Measurements from ENCODE around the gene WDFY4. TPM values are rescaled to one million over a fixed set of nuclear protein-coding genes. Genes with fewer than 3 reads are reported as not detected.

Gene WDFY4
- total and polyA plus RNA-seq, 2 experiments from 2014 or later, result 0.14 TPM; not detected in 1

GRCh38 chr10:48844616-48845015 lies 159.9 kb downstream of the WDFY4 start:
- H3K27ac Mint-ChIP-seq, result no peak overlapping the region
- no peak for ATAC-seq
- no peaks in the 10 kb centered on the region for H4K20me1 ChIP-seq (replicated peaks; ENCODE audit: insufficient read depth)
- no peaks in the 10 kb centered on the region for H3K9me3 Mint-ChIP-seq
- no peak overlapping the region for H3K27ac ChIP-seq (ENCODE audit: low read depth)
- H2AFZ ChIP-seq, result no peak overlapping the region
- H3K9me2 ChIP-seq (ENCODE audit: insufficient read depth), result no peaks in the 10 kb centered on the region
- no peaks in the 10 kb centered on the region for H3K27me3 ChIP-seq (ENCODE audit: insufficient read depth)
- H3K4me2 ChIP-seq, result no peak overlapping the region
- peaks cover 5% of the 10 kb centered on the region for H3K27me3 Mint-ChIP-seq (ENCODE audit: insufficient read depth, low read depth, poor library complexity)
- H3K4me1 Mint-ChIP-seq, result no peaks in the 10 kb centered on the region
- no peak overlapping the region for H3K4me3 Mint-ChIP-seq
- H3K4me1 ChIP-seq (ENCODE audit: insufficient read depth), result no peaks in the 10 kb centered on the region
- no peak overlapping the region for H3K4me3 ChIP-seq
- TF ChIP-seq ETS1 (IDR thresholded peaks at IDR 0.05) (no peak), CTCF (conservative IDR thresholded peaks at IDR 0.05; ENCODE audit: low read depth in 2 of 2) (no peak), ZNF114 (CRISPR knock-in tag; IDR thresholded peaks at IDR 0.05) (no peak), ZNF331 (CRISPR knock-in tag; IDR thresholded peaks at IDR 0.05; ENCODE audit: low read depth) (no peak), EZH2phosphoT487 (IDR thresholded peaks at IDR 0.05; ENCODE audit: unreplicated experiment) (no peak)
- TF ChIP-seq, protein P1, sequence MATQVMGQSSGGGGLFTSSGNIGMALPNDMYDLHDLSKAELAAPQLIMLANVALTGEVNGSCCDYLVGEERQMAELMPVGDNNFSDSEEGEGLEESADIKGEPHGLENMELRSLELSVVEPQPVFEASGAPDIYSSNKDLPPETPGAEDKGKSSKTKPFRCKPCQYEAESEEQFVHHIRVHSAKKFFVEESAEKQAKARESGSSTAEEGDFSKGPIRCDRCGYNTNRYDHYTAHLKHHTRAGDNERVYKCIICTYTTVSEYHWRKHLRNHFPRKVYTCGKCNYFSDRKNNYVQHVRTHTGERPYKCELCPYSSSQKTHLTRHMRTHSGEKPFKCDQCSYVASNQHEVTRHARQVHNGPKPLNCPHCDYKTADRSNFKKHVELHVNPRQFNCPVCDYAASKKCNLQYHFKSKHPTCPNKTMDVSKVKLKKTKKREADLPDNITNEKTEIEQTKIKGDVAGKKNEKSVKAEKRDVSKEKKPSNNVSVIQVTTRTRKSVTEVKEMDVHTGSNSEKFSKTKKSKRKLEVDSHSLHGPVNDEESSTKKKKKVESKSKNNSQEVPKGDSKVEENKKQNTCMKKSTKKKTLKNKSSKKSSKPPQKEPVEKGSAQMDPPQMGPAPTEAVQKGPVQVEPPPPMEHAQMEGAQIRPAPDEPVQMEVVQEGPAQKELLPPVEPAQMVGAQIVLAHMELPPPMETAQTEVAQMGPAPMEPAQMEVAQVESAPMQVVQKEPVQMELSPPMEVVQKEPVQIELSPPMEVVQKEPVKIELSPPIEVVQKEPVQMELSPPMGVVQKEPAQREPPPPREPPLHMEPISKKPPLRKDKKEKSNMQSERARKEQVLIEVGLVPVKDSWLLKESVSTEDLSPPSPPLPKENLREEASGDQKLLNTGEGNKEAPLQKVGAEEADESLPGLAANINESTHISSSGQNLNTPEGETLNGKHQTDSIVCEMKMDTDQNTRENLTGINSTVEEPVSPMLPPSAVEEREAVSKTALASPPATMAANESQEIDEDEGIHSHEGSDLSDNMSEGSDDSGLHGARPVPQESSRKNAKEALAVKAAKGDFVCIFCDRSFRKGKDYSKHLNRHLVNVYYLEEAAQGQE (IDR thresholded peaks at IDR 0.05; ENCODE audit: unreplicated experiment), result no peak
- no peaks in the 10 kb centered on the region for H3K79me2 ChIP-seq (replicated peaks; ENCODE audit: insufficient read depth)
- H3K36me3 Mint-ChIP-seq (ENCODE audit: low read depth), result no peaks in the 10 kb centered on the region
- no peak for DNase-seq (ENCODE audit: low spot score)
- H3K36me3 ChIP-seq (ENCODE audit: insufficient read depth), result no peaks in the 10 kb centered on the region
- H3F3A ChIP-seq (replicated peaks; ENCODE audit: low read depth), result no peaks in the 10 kb centered on the region

- H3K36me3 ChIP-seq (ENCODE audit: insufficient read depth), result no peaks in the 10 kb centered on the region
- H3K79me2 ChIP-seq (replicated peaks; ENCODE audit: insufficient read depth), result no peaks in the 10 kb centered on the region
- H3K27me3 ChIP-seq (ENCODE audit: insufficient read depth), result no peaks in the 10 kb centered on the region
- Mint-ChIP-seq H3K4me1 (no peaks in the 10 kb centered on the region), H3K9me3 (no peaks in the 10 kb centered on the region), H3K4me3 (no peak overlapping the region), H3K27ac (no peak overlapping the region), H3K36me3 (ENCODE audit: low read depth) (no peaks in the 10 kb centered on the region), H3K27me3 (ENCODE audit: insufficient read depth, low read depth, poor library complexity) (peaks cover 3% of the 10 kb centered on the region)
- H3K9me2 ChIP-seq (ENCODE audit: insufficient read depth), result no peaks in the 10 kb centered on the region
- H2AFZ ChIP-seq, result no peak overlapping the region
- DNase-seq (ENCODE audit: low spot score) (no peak), ATAC-seq (no peak)
- H3K27ac ChIP-seq (ENCODE audit: low read depth), result no peak overlapping the region
- TF ChIP-seq, protein P1 (IDR thresholded peaks at IDR 0.05; ENCODE audit: unreplicated experiment), result no peak
- H3K4me3 ChIP-seq, result no peak overlapping the region
- H3K4me2 ChIP-seq, result no peak overlapping the region
- no peaks in the 10 kb centered on the region for H4K20me1 ChIP-seq (replicated peaks; ENCODE audit: insufficient read depth)
- no peaks in the 10 kb centered on the region for H3F3A ChIP-seq (replicated peaks; ENCODE audit: low read depth)
- H3K4me1 ChIP-seq (ENCODE audit: insufficient read depth), result no peaks in the 10 kb centered on the region
Measured at GRCh38 chr10:48845512-48845911, 160.8 kb downstream of the WDFY4 start.
